SU-DHL-6 (cell line): ENCODE data around the gene CCDC200.

Experiments used
- EZH2phosphoT487 ChIP-seq: fragments of 200-600 bp; sonication (generic), shearing (Covaris generic); conservative IDR thresholded peaks from 2 replicates; pipeline ENCODE4 v1.6.1; 2018; ENCODE audit warnings: mild to moderate bottlenecking, antibody characterized with exemption, low read length, moderate library complexity, mixed read lengths
- TF ChIP-seq, protein P1 (sequence below): fragments of 200-600 bp; sonication (generic); IDR thresholded peaks from one replicate; pipeline ENCODE4 v1.5.1; 2017; ENCODE audit warnings: antibody characterized with exemption, mild to moderate bottlenecking, low read length, moderate library complexity; ENCODE audit not compliant: insufficient read depth, poor library complexity, severe bottlenecking

DNA sequence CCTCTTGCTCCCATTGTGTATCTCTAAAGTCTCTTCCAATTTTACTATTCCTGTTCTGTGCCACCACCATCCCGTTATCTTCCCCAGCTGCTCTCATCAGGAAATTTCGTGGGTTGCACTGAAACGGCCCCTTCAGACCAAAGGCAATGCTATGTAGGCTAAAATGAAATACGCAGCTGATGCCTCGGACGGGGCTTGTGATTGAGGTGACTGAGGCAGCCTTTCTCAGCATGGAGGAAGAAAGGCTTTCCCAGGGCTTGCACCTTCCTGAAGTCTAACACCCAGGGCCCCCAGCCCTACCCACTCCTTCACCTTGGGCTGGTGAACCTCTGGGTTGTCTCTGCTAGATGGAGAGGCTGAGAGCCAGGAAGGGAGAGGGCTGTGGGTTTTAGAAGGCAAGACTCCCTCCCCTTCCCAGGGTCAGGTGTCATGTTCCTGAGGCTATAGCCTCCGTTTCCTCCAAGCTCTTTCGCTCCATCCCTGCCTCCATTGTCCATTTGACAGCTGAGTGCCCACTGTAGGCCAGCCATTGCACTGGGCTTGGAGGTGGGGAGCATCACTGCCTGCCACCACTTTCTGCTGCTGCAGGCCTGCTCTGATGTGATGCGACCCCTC is 7.8 kb downstream of the CCDC200 start:
- TF ChIP-seq, protein P1, sequence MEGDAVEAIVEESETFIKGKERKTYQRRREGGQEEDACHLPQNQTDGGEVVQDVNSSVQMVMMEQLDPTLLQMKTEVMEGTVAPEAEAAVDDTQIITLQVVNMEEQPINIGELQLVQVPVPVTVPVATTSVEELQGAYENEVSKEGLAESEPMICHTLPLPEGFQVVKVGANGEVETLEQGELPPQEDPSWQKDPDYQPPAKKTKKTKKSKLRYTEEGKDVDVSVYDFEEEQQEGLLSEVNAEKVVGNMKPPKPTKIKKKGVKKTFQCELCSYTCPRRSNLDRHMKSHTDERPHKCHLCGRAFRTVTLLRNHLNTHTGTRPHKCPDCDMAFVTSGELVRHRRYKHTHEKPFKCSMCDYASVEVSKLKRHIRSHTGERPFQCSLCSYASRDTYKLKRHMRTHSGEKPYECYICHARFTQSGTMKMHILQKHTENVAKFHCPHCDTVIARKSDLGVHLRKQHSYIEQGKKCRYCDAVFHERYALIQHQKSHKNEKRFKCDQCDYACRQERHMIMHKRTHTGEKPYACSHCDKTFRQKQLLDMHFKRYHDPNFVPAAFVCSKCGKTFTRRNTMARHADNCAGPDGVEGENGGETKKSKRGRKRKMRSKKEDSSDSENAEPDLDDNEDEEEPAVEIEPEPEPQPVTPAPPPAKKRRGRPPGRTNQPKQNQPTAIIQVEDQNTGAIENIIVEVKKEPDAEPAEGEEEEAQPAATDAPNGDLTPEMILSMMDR, result no peak
- no peak for TF ChIP-seq EZH2phosphoT487
